Transverse colon (tissue), 4 donors: Measurements from ENCODE around the gene ZNF141. TPM values are rescaled to one million over a fixed set of nuclear protein-coding genes. Genes with fewer than 3 reads are reported as not detected.

Source experiments
- DNase-seq: peaks from one replicate; pipeline ENCODE4 v3.0.0-alpha.2; 2019
- H3K27ac ChIP-seq, 4 donors: fragments of 200-600 bp; sonication (generic); 2 replicates each; pipeline ENCODE4 v1.5.1; 2016 to 2018; ENCODE audit warnings: inconsistent platforms in 4 of 4
- H3K27me3 ChIP-seq: fragments of 200-600 bp; sonication (generic); 2 replicates; pipeline ENCODE4 v1.5.1; 2017; ENCODE audit warnings: inconsistent platforms
- H3K36me3 ChIP-seq, 4 donors: fragments of 200-600 bp; sonication (generic); 2 replicates each; pipeline ENCODE4 v1.5.1; 2017 to 2019; ENCODE audit warnings: inconsistent platforms in 4 of 4
- H3K4me1 ChIP-seq, 4 donors: fragments of 200-600 bp; sonication (generic); 2 replicates each; pipeline ENCODE4 v1.5.1; 2017 to 2020; ENCODE audit warnings: inconsistent platforms in 4 of 4
- H3K4me3 ChIP-seq, 4 donors: fragments of 200-600 bp; sonication (generic); 1 replicate in 1 of 4; 2 replicates in 3 of 4; pipeline versions ENCODE4 v1.5.1 to v1.6.1; 2017 to 2019; ENCODE audit warnings: inconsistent platforms in 4 of 4
- H3K9me3 ChIP-seq, 2 donors: fragments of 200-600 bp; sonication (generic); 2 replicates each; pipeline ENCODE4 v1.5.1; 2017 to 2019; ENCODE audit warnings: inconsistent platforms in 2 of 2
- CTCF ChIP-seq, 5 experiments: fragments of 200-600 bp in 3 of 5; fragments of 450-650 bp in 2 of 5; sonication (generic) in 3 of 5; IDR thresholded peaks; 1 replicate in 2 of 5; 2 replicates in 3 of 5; pipeline ENCODE4 v1.5.1; 2016 to 2017; ENCODE audit warnings: antibody characterized with exemption in 5 of 5, inconsistent platforms in 3 of 5, mild to moderate bottlenecking in 2 of 5, moderate library complexity in 1 of 5
- EP300 ChIP-seq: sonication (generic); formaldehyde crosslinking; IDR thresholded peaks from one replicate; pipeline ENCODE4 v1.6.1; 2017; ENCODE audit warnings: antibody characterized with exemption, low read depth
- POLR2A ChIP-seq: fragments of 450-650 bp; IDR thresholded peaks from one replicate; pipeline ENCODE4 v1.6.1; 2016; ENCODE audit warnings: antibody characterized with exemption, mild to moderate bottlenecking, moderate library complexity
- POLR2AphosphoS5 ChIP-seq, 3 donors: sonication (generic); formaldehyde crosslinking; IDR thresholded peaks; one replicate each; pipeline ENCODE4 v1.6.1; 2016; ENCODE audit warnings: antibody characterized with exemption in 3 of 3
- WGBS, 2 donors: methylation state at CpG; one replicate each; pipeline ENCODE4 v1.1.5; 2018; ENCODE audit warnings: low coverage in 1 of 2; 5-methylcytosine and 5-hydroxymethylcytosine counted together
- in situ Hi-C, 4 donors: fragments of 200-750 bp; cut with MboI; loops; one replicate each; pipeline versions ENCODE4 v1.15.0 to v1.15.1; 2017; ENCODE audit warnings: low sequenced_read_pairs in 3 of 4, low pct_ligation_motif_present in 1 of 4, low pct_unique_long_range_greater_than_20kb in 1 of 4
- intact Hi-C: fragments of 100-400 bp; cut with DNase I; formaldehyde crosslinking; loops from one replicate; pipeline ENCODE4 v1.15.1; 2023; ENCODE audit warnings: low total_unique reads
- total RNA-seq, 4 donors: library from RNA; depleted of rRNA; stranded (reverse); fragments of >200 nt; gene quantifications; one replicate each; pipeline ENCODE4 v1.1.0, GENCODE V29; 2016

The ZNF141 gene
- total RNA-seq, 4 donors from 2014 or later = 13.8 to 40.4 (median 30.4) TPM

GRCh38 chr4:374298-375160 is 36.9 kb downstream of the ZNF141 start:
- H3K4me3 ChIP-seq = no peak overlapping the region
- intact Hi-C loops (no loop called here), in situ Hi-C loops (no loop called here)
- peaks cover 0 to 68% (median 40%) of the 10 kb centered on the region in 4 donors for H3K36me3 ChIP-seq
- H3K27ac ChIP-seq = no peak overlapping the region
- no peaks in the 10 kb centered on the region for H3K4me1 ChIP-seq
- DNase-seq = no peak
- peaks cover 97 to 100% of the 10 kb centered on the region in 2 donors for H3K9me3 ChIP-seq
- TF ChIP-seq POLR2A (no peak), POLR2AphosphoS5 (IDR thresholded peaks at IDR 0.05) (no peak), EP300 (no peak), CTCF (IDR thresholded peaks at IDR 0.05) (no peak)
- H3K27me3 ChIP-seq = no peaks in the 10 kb centered on the region
- WGBS, 2 donors = 94 to 96% methylated on average over 4 to 6 of the region's 6 CpGs

DNA sequence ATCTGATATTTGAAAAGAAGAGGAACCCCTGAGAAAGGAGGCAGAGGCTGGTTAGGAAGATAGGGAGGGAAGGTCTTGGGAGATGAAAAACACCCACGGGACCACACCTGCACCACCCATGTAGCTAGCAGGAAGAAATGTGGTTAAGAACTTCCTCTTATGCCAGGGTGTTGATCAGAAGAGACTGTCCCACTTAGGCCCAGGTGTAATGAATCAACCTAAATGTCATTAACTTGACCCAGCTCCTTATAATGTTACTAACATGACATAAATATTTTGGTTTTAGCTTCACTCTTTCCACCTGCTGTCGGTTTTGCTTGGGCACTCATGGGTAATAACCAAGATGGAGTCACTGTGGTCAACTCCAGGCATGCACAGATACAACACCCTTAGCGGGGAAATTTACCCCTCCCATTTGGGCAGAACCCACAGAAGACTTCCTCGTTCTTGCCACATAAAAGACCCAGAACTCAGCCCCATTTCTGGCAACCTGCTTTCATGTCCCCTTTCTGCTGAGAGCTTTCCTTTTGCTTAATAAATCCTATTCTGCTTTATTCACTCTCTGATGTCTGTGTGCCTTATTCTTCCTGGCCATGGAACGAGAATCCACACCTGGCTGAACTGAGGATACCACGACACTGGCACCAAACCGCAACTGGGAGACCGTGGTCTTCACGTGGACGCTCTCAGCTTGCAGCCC is 46.8 kb downstream of the ZNF141 start:
- 65 to 73% methylated on average over 5 to 10 of the region's 10 CpGs for WGBS, 2 donors
- H3K9me3 ChIP-seq = peaks cover 75 to 100% of the 10 kb centered on the region in 2 donors
- no peaks in the 10 kb centered on the region for H3K27me3 ChIP-seq
- in situ Hi-C loops (no loop called here), intact Hi-C loops (loop anchor here (5.0 kb wide), 1 partner anchor 388 kb away; no protein-coding TSS in a partner anchor)
- TF ChIP-seq EP300 = no peak
- no peak for TF ChIP-seq POLR2A
- TF ChIP-seq POLR2AphosphoS5 (IDR thresholded peaks at IDR 0.05) = no peak
- H3K4me1 ChIP-seq = no peaks in the 10 kb centered on the region
- no peak overlapping the region for H3K4me3 ChIP-seq
- H3K36me3 ChIP-seq = no peaks in the 10 kb centered on the region
- H3K27ac ChIP-seq = no peak overlapping the region
- DNase-seq = no peak

- H3K27ac ChIP-seq = no peak overlapping the region
- no peak for TF ChIP-seq EP300
- no peaks in the 10 kb centered on the region for H3K4me1 ChIP-seq
- in situ Hi-C loops = no loop called here
- 44% methylated on average over 44 of the region's 46 CpGs; no CpG with 5 or more reads in 1 of the 2 donors for WGBS, 2 donors
- no peaks in the 10 kb centered on the region for H3K27me3 ChIP-seq
- H3K4me3 ChIP-seq = no peak overlapping the region
- peaks cover 61 to 95% of the 10 kb centered on the region in 2 donors for H3K9me3 ChIP-seq
- intact Hi-C loops = no loop called here
- DNase-seq = no peak
- no peaks in the 10 kb centered on the region for H3K36me3 ChIP-seq
Measured at GRCh38 chr4:385934-386707, 48.5 kb downstream of the ZNF141 start.

GRCh38 chr4:386708-387105 is 49.1 kb downstream of the ZNF141 start:
- Histone ChIP-seq H3K9me3 (peaks cover 63 to 92% of the 10 kb centered on the region in 2 donors), H3K36me3 (no peaks in the 10 kb centered on the region), H3K27ac (no peak overlapping the region), H3K4me1 (no peaks in the 10 kb centered on the region), H3K4me3 (no peak overlapping the region), H3K27me3 (no peaks in the 10 kb centered on the region)
- in situ Hi-C loops (no loop called here), intact Hi-C loops (no loop called here)
- no peak for DNase-seq
- 64% methylated on average over 23 of the region's 23 CpGs; no CpG with 5 or more reads in 1 of the 2 donors for WGBS, 2 donors
- TF ChIP-seq CTCF (IDR thresholded peaks at IDR 0.05) (no peak), POLR2A (no peak), POLR2AphosphoS5 (IDR thresholded peaks at IDR 0.05) (no peak), EP300 (no peak)
